ENCODE data around the gene RHOF. TPM values are rescaled to one million over a fixed set of nuclear protein-coding genes. Genes with fewer than 3 reads are reported as not detected.

RHOF gene
- polyA plus RNA-seq, 3 donors from 2014 or later, result 97.6 to 183 (median 128) TPM

DNA sequence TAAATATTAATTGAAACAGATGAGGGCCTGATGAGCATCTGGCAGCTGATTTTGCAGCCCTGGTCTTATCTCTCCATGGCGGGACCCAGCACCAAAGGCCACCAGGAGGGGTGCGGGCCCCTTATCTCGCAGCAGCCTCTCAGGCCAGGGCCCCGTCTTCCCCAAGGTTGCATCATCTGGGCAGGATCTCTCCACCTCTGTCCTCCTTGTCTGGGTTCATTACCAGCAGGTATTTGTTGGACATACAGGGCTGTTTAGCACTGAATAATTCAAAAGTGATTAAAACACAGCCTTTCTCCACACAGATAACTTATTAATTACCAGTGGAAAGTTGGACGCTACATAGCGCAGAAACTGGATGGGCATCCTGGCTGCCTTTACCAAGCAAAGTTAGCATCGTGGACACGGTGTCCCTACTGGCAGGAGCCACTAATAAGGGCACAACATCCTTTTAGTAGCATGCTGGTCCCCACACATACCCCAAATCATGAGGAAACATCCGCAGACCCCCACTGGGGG is 55.1 kb downstream of the RHOF start:
- Mint-ChIP-seq H3K9me3 (no peaks in the 10 kb centered on the region), H3K27ac (peak overlapping the region in 1 of 6 donors; percentile 46), H3K27me3 (ENCODE audit: low read depth in 3 of 3) (peaks cover 0 to 2% (median 0%) of the 10 kb centered on the region in 3 donors), H3K36me3 (no peaks in the 10 kb centered on the region), H3K4me3 (no peak overlapping the region), H3K4me1 (no peaks in the 10 kb centered on the region)
- no peak for DNase-seq

- Mint-ChIP-seq H3K4me3 (no peak overlapping the region), H3K4me1 (no peaks in the 10 kb centered on the region), H3K27ac (no peak overlapping the region), H3K36me3 (no peaks in the 10 kb centered on the region), H3K27me3 (ENCODE audit: low read depth in 3 of 3) (no peaks in the 10 kb centered on the region), H3K9me3 (no peaks in the 10 kb centered on the region)
- no peak for DNase-seq
These were observed 59.6 kb downstream of the RHOF start for GRCh38 chr12:121733849-121734248.

DNA sequence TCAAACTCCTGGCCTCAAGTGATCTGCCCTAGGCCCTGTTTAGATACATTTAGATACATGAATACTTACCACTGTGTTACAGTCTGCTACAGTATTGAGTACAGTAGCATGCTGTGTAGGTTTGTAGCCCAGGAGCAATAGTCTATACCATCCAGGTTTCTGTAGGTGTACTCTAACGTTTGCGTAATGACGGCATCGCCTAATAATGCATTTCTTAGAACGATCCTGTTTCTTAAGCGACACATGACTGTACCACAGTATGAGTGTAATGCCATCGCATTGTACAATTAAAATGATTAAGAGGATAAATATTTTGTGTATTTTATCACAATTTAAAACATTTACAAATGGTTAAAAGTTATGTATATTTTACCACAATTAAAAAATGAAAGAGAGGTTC is 62.0 kb downstream of the RHOF start:
- Mint-ChIP-seq H3K27me3 (ENCODE audit: low read depth in 3 of 3) (peaks cover 0 to 1% (median 0%) of the 10 kb centered on the region in 3 donors), H3K36me3 (no peaks in the 10 kb centered on the region), H3K27ac (no peak overlapping the region), H3K4me3 (no peak overlapping the region), H3K9me3 (no peaks in the 10 kb centered on the region), H3K4me1 (no peaks in the 10 kb centered on the region)
- no peak for DNase-seq

DNA sequence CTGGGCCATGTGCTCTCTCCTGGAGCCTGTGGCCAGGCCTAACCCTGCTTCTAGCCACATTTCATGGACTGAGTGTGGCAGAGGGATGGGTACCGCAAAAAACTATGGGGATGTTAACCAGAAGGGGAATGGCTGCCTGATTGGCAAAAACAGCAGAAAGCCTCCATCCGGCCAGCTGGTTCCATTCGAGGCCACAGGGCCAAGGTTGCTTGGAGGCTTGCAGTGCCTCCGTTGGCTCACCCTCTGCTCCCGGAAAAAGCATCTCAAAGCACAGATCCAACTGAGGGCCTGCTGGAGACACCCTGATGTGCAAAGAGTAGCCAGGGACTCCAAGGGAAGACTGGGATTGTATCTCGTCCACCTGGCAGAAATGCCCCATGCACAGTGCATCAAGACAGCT is 64.5 kb downstream of the RHOF start:
- Mint-ChIP-seq H3K4me1 (no peaks in the 10 kb centered on the region), H3K36me3 (peaks cover 0 to 4% (median 0%) of the 10 kb centered on the region in 3 donors), H3K27me3 (ENCODE audit: low read depth in 3 of 3) (peaks cover 0 to 1% (median 0%) of the 10 kb centered on the region in 3 donors), H3K27ac (no peak overlapping the region), H3K4me3 (no peak overlapping the region), H3K9me3 (no peaks in the 10 kb centered on the region)
- no peak for DNase-seq

Other genes with a start within 250 kb of the RHOF start
- gene KDM2B, start 212.7 kb downstream of the RHOF start, polyA plus RNA-seq, result 10 to 100 TPM in 2 of 3 donors, 1 to 10 TPM in 1; 9.6 to 17.0 (median 10.4) TPM
- gene ORAI1, start 167.2 kb downstream of the RHOF start, polyA plus RNA-seq, result 100 to 1,000 TPM; 145 to 216 (median 183) TPM
- 1 to 10 TPM; 1.4 to 3.4 (median 2.0) TPM for gene MORN3, start 124.0 kb downstream of the RHOF start, polyA plus RNA-seq
- 1 to 10 TPM; 1.8 to 4.0 (median 3.1) TPM for gene TMEM120B, start 80.9 kb downstream of the RHOF start, polyA plus RNA-seq
- 1 to 10 TPM in 1 of 3 donors, under 1 TPM in 1, not detected in 1; 0.56 to 2.3 TPM for gene SETD1B, start 10.3 kb upstream of the RHOF start, polyA plus RNA-seq
- gene HPD, start 65.2 kb upstream of the RHOF start, polyA plus RNA-seq, result not detected
- 100 to 1,000 TPM in 1 of 3 donors, 10 to 100 TPM in 2; 92.9 to 120 (median 98.2) TPM for gene PSMD9, start 95.1 kb upstream of the RHOF start, polyA plus RNA-seq
- under 1 TPM in 1 of 3 donors, not detected in 2; 0.04 TPM for gene CFAP251, start 124.9 kb upstream of the RHOF start, polyA plus RNA-seq
- gene BCL7A, start 228.2 kb upstream of the RHOF start, polyA plus RNA-seq, result 1 to 10 TPM in 1 of 3 donors, under 1 TPM in 2; 0.27 to 1.5 (median 0.48) TPM

Data from immature natural killer cell (primary cell).